ENCODE results near the gene ACKR1. TPM values are rescaled to one million over a fixed set of nuclear protein-coding genes. Genes with fewer than 3 reads are reported as not detected.

The ACKR1 gene
- total and polyA plus RNA-seq, 12 donors, result 0.11 to 75.0 (median 11.2) TPM

DNA sequence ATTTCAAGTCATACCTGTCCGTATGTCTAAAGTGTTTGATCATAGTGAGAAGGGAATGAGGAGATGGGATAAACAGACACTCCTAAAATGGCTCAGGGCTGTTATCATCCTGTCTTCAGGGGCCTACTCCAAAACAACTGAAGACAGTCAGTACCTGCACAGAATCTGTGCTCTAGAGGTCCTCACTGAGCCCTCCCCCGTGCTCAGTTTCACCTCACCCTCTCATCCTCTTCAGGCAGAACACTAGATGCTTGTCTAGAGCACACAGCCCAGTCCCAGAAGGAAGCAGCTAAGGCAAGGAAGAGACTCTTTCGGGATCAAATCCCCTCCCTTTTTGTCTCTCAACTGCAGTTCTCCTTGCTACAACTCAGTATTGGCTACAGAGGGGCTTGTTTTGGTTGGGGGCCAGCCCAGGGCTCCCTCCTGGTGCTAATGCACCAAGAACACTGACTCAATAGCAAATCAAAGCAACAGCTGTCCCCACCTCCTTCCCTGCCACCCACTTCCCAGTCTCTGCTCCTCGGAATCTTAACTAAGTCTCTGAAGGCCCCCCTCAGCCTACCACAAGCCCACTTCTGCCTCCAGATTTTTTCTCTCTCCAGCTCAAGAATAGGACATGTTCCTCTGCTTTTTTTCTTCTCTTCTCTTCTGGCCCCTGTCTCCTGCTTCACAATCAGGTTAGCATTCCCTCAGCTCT lies 23.2 kb upstream of the ACKR1 start:
- no peaks in the 10 kb centered on the region for H3K9me3 ChIP-seq (replicated peaks in 1 of 3)
- H3K4me1 ChIP-seq (replicated peaks in 1 of 2), result no peaks in the 10 kb centered on the region
- no peaks in the 10 kb centered on the region for H3K36me3 ChIP-seq (replicated peaks in 1 of 2)
- intact Hi-C loops (cut with DNase I), result no loop called here
- DNase-seq, result no peak
- 36 to 46% (median 39%) methylated on average over 4 of the region's 4 CpGs for WGBS, 4 donors
- H3K4me3 ChIP-seq, result no peak overlapping the region
- no peak overlapping the region for H3K27ac ChIP-seq
- H3K27me3 ChIP-seq, result no peaks in the 10 kb centered on the region
- no peak for TF ChIP-seq POLR2A (IDR thresholded peaks at IDR 0.05)
- TF ChIP-seq, protein P1, sequence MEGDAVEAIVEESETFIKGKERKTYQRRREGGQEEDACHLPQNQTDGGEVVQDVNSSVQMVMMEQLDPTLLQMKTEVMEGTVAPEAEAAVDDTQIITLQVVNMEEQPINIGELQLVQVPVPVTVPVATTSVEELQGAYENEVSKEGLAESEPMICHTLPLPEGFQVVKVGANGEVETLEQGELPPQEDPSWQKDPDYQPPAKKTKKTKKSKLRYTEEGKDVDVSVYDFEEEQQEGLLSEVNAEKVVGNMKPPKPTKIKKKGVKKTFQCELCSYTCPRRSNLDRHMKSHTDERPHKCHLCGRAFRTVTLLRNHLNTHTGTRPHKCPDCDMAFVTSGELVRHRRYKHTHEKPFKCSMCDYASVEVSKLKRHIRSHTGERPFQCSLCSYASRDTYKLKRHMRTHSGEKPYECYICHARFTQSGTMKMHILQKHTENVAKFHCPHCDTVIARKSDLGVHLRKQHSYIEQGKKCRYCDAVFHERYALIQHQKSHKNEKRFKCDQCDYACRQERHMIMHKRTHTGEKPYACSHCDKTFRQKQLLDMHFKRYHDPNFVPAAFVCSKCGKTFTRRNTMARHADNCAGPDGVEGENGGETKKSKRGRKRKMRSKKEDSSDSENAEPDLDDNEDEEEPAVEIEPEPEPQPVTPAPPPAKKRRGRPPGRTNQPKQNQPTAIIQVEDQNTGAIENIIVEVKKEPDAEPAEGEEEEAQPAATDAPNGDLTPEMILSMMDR (IDR thresholded peaks at IDR 0.05), result no peak

DNA sequence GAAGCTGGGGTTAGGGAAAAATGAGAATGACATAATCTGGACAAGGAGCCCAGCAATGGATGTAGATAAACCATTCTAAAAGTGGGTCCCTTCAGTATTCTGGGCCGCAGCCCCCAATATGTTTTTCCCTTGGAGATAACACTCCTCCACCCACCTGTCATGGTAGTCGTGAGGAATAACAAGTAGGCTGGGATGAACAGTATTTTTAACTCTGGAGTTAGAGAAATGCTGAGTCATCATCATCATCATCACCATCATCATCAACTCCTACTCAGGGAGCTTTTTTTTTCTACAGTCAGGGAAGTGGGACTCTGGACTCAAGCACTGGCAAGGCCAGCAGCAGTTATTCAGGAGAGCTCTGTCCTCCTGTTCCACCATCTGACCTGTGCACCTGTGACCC lies 20.5 kb upstream of the ACKR1 start:
- WGBS, 4 donors, result 52 to 75% (median 65%) methylated on average over 2 of the region's 2 CpGs
- no peak for DNase-seq
- no peaks in the 10 kb centered on the region for H3K9me3 ChIP-seq (replicated peaks in 1 of 3)
- H3K4me3 ChIP-seq, result no peak overlapping the region
- TF ChIP-seq, protein P1 (IDR thresholded peaks at IDR 0.05), result no peak
- no peak for TF ChIP-seq POLR2A (IDR thresholded peaks at IDR 0.05)
- intact Hi-C loops (cut with DNase I), result no loop called here
- H3K27ac ChIP-seq, result no peak overlapping the region
- peaks cover 6% of the 10 kb centered on the region for H3K27me3 ChIP-seq
- no peaks in the 10 kb centered on the region for H3K4me1 ChIP-seq (replicated peaks in 1 of 2)
- no peaks in the 10 kb centered on the region for H3K36me3 ChIP-seq (replicated peaks in 1 of 2)

DNA sequence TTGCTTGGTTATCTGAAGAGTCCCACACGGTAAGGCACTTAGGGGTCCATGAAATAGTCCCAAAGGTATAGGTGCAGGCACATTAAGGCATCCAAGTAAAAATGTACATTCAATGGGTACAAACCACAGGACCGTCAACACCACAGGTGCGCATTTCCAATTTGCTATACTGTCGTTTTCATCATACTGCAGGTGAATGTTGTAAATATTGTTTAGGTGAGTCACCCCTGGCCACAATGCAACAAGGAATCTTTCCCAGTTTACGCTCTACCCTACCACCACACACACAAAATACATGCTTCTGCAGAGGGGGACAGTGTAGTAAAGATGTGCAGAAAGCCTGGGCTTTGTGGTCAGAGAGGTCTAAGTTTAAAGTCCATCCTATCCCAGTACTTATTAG lies 19.6 kb upstream of the ACKR1 start:
- TF ChIP-seq, protein P1 (IDR thresholded peaks at IDR 0.05), result no peak
- TF ChIP-seq POLR2A (IDR thresholded peaks at IDR 0.05), result no peak
- H3K4me3 ChIP-seq, result no peak overlapping the region
- WGBS, 4 donors, result 78 to 83% (median 80%) methylated on average over 5 of the region's 5 CpGs

DNA sequence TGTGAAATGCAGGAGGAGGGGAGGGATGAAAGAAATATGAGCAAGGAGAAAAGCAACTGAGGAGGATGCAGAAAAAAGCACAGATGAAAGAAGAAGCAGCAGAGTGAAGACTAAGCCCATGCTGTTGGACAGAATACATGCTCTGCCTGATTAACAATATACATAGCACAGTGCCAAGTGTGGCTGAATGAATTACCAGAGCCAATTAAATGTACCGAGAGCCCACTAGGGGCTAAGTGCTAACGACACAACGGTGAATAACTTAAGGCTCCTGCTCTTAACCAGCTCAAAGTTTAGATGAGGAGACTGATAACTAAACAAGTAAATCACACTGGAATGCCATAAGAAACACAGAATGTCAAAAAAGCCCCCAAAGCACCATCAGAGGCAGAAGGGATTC lies 17.6 kb upstream of the ACKR1 start:
- Histone ChIP-seq H3K4me1 (replicated peaks in 1 of 2) (no peaks in the 10 kb centered on the region), H3K27me3 (peaks cover 6% of the 10 kb centered on the region), H3K36me3 (replicated peaks in 1 of 2) (no peaks in the 10 kb centered on the region), H3K4me3 (no peak overlapping the region), H3K9me3 (replicated peaks in 1 of 3) (no peaks in the 10 kb centered on the region), H3K27ac (no peak overlapping the region)
- WGBS, 4 donors, result 37 to 50% (median 41%) methylated on average over 3 of the region's 3 CpGs
- intact Hi-C loops (cut with DNase I), result no loop called here
- no peak for DNase-seq
- no peak for TF ChIP-seq POLR2A (IDR thresholded peaks at IDR 0.05)
- TF ChIP-seq, protein P1 (IDR thresholded peaks at IDR 0.05), result no peak

More for the DNA sequence above, 19.6 kb upstream of the ACKR1 start:
- no peak for DNase-seq
- H3K4me1 ChIP-seq (replicated peaks in 1 of 2), result no peaks in the 10 kb centered on the region
- intact Hi-C loops (cut with DNase I), result no loop called here
- no peaks in the 10 kb centered on the region for H3K9me3 ChIP-seq (replicated peaks in 1 of 3)
- H3K36me3 ChIP-seq (replicated peaks in 1 of 2), result no peaks in the 10 kb centered on the region
- no peak overlapping the region for H3K27ac ChIP-seq
- peaks cover 6% of the 10 kb centered on the region for H3K27me3 ChIP-seq

Measured in adrenal gland (tissue), 12 donors.